NCI-H2029 treated with DMSO at 0.1 percent for 48 hours (cell line): ENCODE data around the gene NF2.

Experiments used
- DNase-seq: peaks from one replicate; lab custom pipeline; 2025; lab: John Stamatoyannopoulos, UW

The NF2 gene

DNA sequence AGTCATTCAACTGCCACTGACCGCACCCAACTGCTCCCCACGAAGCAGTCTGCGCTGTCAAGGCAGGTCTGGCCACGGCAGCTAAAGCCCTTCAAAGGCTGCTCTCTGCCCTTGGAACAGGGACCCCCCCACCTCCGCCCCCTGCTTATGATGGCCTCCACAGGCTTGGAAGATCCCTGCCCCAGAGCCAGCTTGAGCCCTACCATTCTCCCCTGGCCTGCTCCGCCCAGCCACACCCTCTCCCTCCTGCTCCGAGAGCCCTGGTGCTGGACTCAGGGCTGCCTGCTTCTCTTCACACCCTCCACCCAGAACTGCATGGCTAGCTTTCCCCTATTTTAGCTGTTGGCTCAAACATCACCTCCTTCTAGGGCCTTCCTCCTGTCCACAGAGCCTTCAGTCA lies 144.4 kb downstream of the NF2 start:
- no peak for DNase-seq
